ENCODE data around the gene BCL6B.
"Not testable (repeated sequence)": the region's sequence is repeated elsewhere in the genome, so short reads cannot be mapped to it uniquely, and the experiment has no call there.

Gene BCL6B, protein sequence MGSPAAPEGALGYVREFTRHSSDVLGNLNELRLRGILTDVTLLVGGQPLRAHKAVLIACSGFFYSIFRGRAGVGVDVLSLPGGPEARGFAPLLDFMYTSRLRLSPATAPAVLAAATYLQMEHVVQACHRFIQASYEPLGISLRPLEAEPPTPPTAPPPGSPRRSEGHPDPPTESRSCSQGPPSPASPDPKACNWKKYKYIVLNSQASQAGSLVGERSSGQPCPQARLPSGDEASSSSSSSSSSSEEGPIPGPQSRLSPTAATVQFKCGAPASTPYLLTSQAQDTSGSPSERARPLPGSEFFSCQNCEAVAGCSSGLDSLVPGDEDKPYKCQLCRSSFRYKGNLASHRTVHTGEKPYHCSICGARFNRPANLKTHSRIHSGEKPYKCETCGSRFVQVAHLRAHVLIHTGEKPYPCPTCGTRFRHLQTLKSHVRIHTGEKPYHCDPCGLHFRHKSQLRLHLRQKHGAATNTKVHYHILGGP

DNA sequence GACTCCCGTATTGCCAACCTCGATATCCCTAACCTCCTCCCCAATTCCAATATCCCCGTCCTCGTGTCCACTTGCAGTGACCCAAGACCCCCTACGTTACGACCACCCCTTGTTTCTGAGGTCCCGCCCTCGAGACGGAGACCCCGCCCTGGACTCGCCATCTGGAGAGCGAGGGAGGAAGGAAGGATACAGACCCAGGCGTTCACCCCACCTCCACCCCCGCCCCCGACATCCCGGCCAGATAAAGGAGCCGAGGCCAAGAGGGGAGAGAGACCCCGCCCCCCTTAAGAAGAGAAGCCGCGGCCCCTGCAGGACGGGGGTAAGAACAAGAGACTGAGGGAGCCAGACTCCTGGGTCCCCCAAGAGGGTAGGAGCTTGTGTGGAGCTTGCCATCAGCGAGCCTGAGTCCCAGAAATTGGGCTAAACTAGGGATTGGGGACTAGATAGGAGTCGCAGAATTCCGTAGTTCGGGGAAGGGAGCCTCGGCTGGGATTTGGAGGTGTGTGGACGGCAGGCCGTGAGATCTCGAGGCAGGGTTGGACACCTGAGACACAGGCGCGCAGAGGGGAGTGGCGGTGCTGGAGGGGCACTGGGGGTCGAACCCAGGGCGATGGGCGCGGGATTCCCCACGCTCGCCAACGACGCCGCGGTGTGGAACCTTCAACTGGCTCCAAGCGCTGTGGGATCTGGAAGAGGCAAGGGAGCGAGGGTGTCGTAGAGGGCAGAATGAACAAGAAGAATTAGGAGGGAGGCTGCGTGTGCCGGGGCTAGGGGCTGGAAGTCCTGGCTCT, at the start of gene BCL6B:
Gene BCL6B, plus strand, starts transcription at position 270 of the 791 bp plus-strand sequence. CDS start 622 bp downstream, outside the sequence.
- no peak for DNase-seq (ENCODE audit: low spot score)

DNA sequence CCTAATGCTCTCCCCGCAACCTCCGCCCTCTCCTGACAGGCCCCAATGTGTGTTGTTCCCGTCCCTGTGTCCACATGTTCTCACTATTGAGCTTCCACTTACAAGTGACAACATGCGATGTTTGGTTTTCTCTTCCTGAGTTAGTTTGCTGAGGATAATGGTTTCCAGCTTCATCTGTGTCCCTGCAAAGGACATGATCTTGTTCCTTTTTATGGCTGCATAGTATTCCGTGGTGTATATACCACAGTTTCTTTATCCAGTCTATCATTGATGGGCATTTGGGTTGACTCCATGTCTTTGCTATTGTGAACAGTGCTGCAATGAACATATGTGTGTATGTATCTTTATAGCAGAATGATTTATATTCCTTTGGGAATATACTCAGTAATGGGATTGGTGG, 43.4 kb upstream of the BCL6B start:
- not testable (repeated sequence) for DNase-seq (ENCODE audit: low spot score)

DNA sequence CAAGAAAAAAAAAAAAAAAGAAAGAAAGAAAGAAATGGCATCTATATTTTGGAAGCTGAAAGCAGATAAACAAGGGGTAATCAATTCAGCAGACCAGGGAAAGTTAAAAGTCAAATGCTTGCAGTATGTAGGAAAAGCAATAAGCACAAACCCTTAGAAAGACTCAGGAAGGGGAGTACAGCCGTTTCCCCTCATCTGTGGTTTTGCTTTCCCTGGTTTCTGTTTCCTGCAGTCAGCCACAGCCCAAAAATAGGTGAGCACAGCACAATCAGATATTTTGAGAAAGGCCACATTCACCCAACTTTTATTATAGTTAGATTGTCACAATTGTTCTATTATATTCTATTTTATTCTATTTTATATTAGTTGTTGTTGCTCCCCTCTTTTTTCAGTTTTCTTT, 41.4 kb upstream of the BCL6B start:
- DNase-seq (ENCODE audit: low spot score) = no peak

DNA sequence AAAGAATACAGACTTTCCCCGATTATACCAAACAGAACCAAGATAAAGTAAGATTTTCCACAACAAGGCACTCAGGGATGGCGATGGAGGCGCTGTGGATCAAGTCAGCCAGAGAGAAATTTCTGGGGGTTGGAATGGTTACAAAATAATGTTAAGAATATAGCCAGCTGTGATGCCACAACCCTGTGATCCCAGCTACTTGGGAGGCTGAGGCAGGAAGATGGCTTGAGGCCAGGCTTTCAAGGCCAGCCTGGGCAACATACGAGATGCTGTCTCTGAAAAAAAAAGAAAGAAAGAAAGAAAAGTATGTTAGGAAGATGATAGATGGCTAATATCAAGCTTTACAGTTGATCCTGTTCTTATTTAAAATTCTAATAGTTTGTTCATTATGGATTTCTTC, 37.6 kb upstream of the BCL6B start:
- DNase-seq (ENCODE audit: low spot score) = no peak

DNA sequence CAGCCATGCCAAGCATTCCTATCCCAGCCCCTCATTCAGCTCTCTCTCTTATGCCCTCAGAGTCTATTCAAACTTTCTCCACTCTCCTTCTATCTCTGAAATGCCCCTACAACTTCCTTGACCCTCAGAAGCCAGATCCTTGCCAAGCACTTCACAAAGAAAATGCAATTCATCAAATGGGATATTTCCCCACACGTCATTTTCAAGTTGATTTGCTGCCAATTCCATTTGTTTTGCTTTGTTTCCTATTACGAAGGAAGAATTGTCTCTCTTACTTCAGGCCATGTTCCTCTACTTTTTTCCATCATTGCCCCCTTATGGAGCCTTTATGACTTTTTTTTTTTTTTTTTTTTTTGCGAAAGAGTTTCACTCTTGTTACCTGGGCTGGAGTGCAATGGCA, 36.2 kb upstream of the BCL6B start:
- DNase-seq (ENCODE audit: low spot score) = no peak

DNA sequence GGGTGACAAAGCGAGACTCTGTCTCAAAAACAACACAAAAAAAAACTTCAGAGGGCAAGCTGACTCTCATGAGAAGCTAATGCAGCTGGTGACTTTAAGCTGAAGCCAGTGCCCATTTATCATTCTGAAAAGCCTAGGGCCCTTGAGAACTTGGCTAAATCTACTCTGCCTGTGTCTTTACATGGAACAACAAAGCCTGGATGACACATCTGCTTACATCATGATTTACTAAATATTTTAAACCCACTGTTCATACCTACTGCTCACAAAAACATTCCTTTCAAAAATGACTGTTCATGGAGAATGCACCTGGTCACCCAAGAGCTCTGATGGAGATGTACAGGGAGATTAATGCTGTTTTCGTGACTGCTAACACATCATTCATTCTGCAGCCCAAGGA, 33.1 kb upstream of the BCL6B start:
- DNase-seq (ENCODE audit: low spot score) = no peak

DNA sequence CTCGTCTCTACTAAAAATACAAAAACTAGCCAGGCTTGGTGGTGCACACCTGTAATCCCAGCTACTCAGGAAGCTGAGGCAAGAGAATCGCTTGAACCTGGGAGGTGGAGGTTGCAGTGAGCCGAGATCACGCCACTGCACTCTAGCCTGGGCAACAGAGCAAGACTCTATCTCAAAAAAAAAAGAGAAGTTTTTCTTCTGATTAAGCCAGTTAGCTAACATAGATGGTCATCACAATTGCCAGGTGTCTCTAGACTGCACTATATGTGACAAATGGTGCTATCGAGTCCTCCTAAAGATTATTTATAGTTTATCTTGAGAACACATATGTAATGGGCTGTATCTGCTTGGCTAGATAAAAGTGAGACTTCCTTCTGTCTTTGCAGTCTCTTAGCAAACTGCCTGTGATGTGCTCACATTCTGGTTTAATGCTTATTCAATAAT, 29.2 kb upstream of the BCL6B start:
- DNase-seq (ENCODE audit: low spot score) = not testable (repeated sequence)

DNA sequence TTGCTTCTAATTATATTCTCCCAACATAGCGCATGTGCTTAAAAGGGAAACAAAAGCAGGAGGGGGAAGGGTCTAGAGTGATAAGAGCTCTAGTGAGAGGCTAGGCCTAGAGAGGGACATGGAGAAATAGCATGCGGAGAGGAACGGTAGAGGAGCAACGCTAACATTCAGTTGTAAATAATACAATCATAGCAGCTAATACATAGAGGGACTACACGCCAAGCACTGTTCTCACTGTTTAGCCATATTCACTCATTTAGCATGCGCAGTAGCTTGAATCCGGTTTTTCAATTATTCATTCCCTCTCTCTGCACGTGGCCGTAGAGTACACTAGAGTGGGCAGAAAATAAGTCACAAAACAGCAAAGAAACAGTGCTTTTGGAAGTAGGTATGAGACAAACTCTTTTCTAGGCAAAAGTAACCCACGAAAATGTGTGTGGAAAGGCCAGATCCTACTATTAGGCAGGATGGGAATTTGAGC, 28.7 kb upstream of the BCL6B start:
- no peak for DNase-seq (ENCODE audit: low spot score)

DNA sequence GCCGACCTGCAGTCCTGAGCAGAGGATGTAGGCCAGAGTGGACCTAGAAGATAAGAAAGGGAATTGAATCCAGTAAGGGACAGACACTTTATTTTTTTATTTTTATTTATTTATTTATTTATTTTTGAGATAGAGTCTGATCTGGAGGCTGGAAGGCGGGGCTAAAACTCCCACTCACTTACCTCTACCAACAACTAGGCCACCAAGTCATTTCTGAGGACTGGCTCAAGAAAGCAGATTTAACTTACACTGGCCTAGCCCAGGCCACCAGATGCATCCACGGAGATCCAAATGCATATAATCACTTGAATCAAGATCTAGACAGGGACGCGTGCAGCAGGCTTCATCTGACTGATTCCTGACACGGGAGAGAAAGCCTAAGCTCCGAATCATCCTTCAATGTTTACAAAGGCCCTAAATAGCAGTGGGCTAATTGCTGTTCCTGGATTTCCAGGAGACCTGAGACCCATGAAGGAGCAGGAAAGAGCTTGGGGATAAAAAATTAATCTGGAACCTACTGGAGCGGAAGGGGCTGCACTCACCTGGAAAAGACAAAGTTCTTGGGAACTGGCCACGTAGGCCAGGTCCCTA, 28.1 kb upstream of the BCL6B start:
- no peak for DNase-seq (ENCODE audit: low spot score)

DNA sequence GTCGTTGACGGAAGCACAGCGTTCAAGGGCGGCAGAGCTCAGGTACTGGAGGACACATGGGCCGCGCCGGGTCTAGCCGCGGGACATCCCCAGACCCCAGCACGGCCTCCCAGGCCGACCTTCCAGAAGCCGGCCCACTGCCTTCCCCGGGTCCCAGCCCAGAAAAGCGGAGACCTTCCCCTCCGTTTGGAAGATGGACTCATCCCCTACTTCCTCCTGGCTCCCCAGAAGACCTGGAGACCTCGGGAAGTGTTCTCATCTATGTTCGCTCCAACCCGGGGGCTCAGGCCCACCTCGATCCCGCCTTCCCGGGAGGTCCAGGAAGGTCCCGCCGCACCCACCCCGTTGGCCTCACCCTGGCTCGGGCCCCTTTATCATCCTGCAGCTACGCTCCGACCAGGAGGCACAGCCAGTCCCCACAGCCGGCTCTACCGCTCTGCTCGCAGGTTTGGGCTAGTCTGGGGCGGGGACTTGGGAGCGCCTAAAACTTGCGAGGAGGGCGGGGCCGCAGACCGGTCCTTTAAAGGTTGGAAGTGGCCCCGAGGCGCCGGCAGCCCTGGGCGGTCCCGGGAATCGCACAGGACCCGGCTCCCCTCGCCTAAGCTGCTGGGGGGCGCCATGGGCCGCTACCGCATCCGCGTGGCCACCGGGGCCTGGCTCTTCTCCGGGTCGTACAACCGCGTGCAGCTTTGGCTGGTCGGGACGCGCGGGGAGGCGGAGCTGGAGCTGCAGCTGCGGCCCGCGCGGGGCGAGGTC, 27.2 kb upstream of the BCL6B start, which contains the start of gene ALOX12:
Gene ALOX12, plus strand, starts transcription at position 550 of the 756 bp plus-strand sequence. Its CDS starts 69 bp downstream, at position 619.
- no peak for DNase-seq (ENCODE audit: low spot score)

DNA sequence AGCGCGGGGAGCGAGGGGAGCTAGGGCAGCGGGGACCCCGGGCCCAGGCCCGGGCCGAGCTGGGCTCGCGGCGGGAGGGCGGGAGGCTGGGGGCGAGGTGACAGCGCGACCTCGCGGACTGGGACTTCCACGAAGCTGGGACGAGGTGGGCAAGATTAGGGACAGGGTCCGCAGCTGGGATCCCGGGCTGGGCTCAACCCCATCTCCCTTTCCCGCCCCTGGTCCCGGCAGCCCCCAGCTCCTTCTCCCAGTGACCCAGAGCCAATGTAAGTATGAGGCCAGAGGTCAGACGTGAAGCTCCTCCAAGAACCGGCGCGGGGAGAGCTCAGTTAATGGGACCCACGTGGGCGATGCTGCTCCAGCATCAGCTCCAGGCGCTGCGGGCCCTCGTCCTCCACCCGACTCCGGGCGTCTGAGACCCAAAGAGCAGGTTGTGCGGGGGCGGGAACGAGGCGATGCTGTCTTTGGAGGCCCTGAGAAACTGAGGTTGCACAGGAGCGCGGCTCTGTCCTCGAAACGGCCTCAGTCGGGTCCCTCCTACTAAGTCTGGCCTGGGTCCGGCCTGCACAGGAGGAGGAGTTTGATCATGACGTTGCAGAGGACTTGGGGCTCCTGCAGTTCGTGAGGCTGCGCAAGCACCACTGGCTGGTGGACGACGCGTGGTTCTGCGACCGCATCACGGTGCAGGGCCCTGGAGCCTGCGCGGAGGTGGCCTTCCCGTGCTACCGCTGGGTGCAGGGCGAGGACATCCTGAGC, 26.4 kb upstream of the BCL6B start:
- no peak for DNase-seq (ENCODE audit: low spot score)

DNA sequence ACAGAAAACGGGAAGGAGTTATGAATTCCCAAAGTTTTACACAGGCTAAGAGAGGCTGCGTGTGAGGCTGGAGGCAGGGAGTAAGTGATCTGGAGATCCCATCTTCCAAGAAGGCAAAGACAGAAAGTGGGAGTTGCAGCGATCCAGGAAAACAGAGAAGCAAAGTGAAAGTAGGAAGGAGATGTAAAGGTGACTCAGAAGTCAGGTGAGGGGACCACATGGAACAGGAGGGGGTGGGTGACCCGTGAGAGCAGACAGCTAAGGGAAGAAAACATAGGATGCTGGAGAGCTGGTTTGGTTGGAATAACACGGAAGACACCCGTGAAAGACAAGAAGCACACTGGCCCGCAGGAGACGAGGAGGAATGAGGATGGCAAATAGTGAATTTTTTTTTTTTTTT, 25.7 kb upstream of the BCL6B start:
- DNase-seq (ENCODE audit: low spot score) = no peak

DNA sequence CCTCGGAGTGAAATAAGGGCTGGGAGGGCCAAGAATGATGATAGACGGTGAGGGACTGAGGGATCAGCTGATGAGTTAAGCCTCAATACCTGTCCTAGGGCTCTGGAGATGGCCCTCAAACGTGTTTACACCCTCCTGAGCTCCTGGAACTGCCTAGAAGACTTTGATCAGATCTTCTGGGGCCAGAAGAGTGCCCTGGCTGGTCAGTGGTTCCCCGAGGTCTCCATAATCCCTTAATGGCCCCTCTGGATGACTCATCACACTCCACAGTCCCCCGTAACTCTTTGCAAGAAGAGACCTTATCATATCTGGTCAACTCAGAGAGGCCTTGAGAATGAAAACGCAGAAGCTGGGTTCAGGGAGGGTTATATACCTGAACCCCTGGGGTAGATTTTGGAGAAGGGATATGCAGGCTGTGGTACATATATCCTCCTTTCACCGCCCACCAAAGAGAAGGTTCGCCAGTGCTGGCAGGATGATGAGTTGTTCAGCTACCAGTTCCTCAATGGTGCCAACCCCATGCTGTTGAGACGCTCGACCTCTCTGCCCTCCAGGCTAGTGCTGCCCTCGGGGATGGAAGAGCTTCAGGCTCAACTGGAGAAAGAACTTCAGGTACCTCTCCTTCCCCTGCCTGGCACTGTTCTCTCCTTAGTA, 23.9 kb upstream of the BCL6B start:
- no peak for DNase-seq (ENCODE audit: low spot score)

DNA sequence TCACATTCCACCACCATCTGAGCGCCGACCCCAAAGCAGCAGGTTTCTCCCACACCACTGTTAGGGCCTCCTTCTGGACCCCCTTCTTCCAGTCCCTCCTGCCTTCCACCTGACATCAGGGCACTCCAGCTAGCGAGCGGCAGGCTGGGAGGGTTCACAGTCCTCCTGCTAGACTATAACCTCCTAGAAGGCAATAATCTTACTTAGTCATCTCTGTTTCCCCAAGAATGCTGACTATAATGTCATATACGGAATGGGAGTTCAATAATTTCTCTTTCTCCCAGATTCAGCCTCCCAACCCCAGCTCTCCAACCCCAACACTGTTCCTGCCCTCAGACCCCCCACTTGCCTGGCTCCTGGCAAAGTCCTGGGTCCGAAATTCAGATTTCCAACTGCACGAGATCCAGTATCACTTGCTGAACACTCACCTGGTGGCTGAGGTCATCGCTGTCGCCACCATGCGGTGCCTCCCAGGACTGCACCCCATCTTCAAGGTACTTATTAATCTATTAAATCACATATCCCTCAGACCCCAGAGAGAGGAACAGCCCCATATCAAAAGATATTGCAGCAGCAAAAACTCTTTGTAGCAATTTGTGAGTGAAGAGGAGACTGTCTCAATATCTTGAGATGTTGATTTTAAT, 21.4 kb upstream of the BCL6B start:
- no peak for DNase-seq (ENCODE audit: low spot score)

DNA sequence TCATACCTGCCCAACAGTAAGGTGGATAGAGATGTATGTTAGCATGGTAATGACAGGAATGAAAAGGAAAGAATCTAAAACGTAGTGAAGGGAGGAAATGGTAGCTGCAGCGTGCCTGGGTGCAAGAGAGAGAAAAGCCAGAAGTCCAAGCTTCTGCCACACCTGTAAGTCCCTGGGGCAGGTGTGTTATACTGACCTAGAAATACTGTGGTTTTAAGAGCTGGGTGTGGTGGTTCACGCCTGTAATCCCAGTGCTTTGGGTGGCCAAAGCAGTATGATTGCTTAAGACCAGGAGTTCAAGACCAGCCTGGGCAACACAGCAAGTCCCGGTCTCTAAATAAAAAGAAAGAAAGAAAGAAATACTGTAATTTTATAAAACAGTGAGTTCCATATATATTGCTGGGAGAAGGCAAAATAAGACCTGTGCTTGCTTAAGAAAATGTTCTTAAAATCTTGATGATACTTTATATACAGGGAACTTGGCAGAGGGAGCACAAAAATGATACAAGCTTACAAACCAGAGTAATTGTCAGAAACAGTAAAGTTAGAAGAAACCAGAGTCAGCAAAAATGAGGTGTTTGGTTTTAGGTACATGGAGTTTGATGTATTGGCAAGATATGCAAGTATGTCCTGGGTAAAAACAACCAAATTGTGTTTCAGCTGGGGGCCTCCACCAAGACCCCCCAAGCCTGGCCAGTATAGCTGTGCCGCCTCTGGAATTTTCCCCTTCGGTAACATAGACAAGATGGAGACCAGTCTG, 20.4 kb upstream of the BCL6B start:
- no peak for DNase-seq (ENCODE audit: low spot score)

DNA sequence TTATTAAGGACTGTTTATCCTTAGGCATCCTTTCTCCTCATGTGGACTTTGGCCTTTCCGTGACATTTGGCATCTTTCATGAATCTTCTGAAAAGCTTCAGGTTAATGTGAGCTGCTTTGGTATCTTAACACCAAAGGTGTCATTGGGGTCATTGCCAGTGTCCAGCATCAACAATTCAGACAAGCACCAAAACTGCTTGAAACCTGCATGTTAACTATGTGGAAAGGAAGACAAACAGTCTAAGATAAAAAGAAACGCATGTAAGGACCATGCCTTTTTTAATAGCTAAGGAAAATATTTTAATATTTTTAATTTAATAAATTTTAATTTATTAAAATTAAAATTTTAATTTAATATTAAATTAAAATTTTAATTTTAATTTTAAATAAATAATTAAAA, 19.1 kb upstream of the BCL6B start:
- DNase-seq (ENCODE audit: low spot score) = no peak

DNA sequence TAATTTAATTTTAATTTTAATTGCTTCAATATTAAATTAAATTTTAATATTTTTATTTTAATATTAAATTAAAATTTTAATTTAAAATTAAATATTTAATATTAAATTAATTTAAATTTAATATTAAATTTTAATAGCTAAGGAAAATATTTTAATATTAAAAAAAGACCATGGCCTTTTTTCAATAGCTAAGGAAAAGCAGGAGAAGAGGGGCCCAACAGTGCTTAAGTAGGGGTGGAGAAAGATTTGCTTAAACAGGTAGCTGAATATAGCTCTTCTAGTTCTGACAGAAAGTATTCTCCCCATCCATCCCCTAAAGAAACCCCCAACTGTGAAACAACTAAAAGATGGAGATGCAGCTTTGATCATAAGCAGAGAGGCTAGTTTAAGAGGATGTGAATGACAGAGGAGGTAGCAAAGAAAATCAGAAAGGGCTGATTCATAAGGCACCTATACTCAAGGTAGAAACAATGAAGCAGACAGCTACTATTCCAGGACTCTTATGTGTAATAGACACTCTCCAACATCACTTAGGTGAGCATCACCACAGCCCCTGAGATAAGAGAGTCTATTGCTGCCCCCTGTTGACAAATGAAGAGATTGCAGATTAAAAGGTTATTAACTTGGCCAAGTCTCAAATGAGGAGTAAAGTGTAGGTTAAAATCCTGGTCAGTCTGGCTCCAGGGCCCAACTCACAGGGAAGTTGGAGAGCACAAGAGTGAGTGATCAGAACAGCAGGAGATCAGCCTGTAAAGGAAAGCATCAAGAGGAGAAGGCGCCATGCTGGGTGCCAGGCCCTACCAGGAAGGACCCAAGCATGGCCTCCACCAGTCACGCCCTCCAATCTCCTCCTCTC, 18.2 kb upstream of the BCL6B start:
- DNase-seq (ENCODE audit: low spot score) = peak; percentile 84

DNA sequence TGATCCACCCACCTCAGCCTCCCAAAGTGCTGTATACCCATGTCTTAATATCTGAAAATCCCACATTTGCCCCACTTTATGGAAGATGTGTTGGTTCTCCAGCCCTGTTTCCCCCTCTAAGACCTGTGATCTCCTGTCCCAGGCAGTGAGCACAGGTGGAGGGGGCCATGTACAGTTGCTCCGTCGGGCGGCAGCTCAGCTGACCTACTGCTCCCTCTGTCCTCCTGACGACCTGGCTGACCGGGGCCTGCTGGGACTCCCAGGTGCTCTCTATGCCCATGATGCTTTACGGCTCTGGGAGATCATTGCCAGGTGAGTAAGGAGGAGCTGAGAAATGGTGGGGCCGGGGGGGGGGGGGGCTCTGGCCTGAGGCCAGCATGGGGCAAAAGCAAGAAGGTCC, 17.1 kb upstream of the BCL6B start:
- no peak for DNase-seq (ENCODE audit: low spot score)

Data from COLO829 (cell line).